Stimulated activated CD8-positive, alpha-beta memory T cell treated with anti-CD3 and anti-CD28 coated beads, Interleukin-7, amount 100 ng/mL, for 48 hours (primary cell): Measurements from ENCODE around the gene SLC16A8.

ENCODE experiments used
- DNase-seq, 2 donors: peaks; one replicate each; pipeline ENCODE4 v3.0.0-alpha.2; 2020; ENCODE audit warnings: low read depth in 1 of 2; ENCODE audit errors: extremely low read depth in 1 of 2

SLC16A8 gene

GRCh38 chr22:38114484-38115398 lies 30.8 kb upstream of the SLC16A8 start:
- peak; percentile 51 to 54 for DNase-seq

- DNase-seq, result no peak
Observed at GRCh38 chr22:38112381-38112780, 28.4 kb upstream of the SLC16A8 start.

GRCh38 chr22:38111925-38112355 lies 28.0 kb upstream of the SLC16A8 start:
- no peak for DNase-seq

- DNase-seq, result no peak
Observed at GRCh38 chr22:38110863-38111852, 27.2 kb upstream of the SLC16A8 start.

- DNase-seq, result no peak
Observed at GRCh38 chr22:38110008-38110862, 26.3 kb upstream of the SLC16A8 start, which contains the start of gene BAIAP2L2. Gene BAIAP2L2, minus strand, starts transcription at chr22:38110684. Its CDS starts 159 bp downstream, at chr22:38110525.

- DNase-seq, result no peak
Observed at GRCh38 chr22:38109371-38110001, 25.5 kb upstream of the SLC16A8 start.

- DNase-seq, result no peak
Observed at GRCh38 chr22:38108561-38109319, 24.8 kb upstream of the SLC16A8 start.

GRCh38 chr22:38107692-38108515 lies 23.9 kb upstream of the SLC16A8 start:
- DNase-seq, result no peak

GRCh38 chr22:38106814-38107578 lies 23.0 kb upstream of the SLC16A8 start:
- no peak for DNase-seq

GRCh38 chr22:38104084-38104483 lies 20.1 kb upstream of the SLC16A8 start:
- DNase-seq, result no peak

GRCh38 chr22:38103641-38104040 lies 19.7 kb upstream of the SLC16A8 start:
- DNase-seq, result no peak

GRCh38 chr22:38098410-38099249 lies 14.6 kb upstream of the SLC16A8 start:
- DNase-seq, result no peak

- DNase-seq, result no peak
Observed at GRCh38 chr22:38097557-38098409, 13.8 kb upstream of the SLC16A8 start.

- DNase-seq, result no peak
Observed at GRCh38 chr22:38097058-38097457, 13.1 kb upstream of the SLC16A8 start.

- no peak for DNase-seq
Observed at GRCh38 chr22:38089474-38089851, 5.5 kb upstream of the SLC16A8 start.
